Adrenal gland (tissue), 12 donors: ENCODE data around the gene EYS. TPM values are rescaled to one million over a fixed set of nuclear protein-coding genes. Genes with fewer than 3 reads are reported as not detected.

Experiments used
- DNase-seq, 7 donors: peaks; one replicate each; pipeline ENCODE4 v3.0.0-alpha.2; 2019 to 2020
- H3K27ac ChIP-seq, 5 donors: fragments of 200-600 bp; sonication (generic) in 4 of 5; 1 replicate in 3 of 5; 2 replicates in 2 of 5; pipeline versions ENCODE4 v1.5.1 to v1.8.0; 2016 to 2020; ENCODE audit warnings: mild to moderate bottlenecking in 1 of 5
- H3K27me3 ChIP-seq: fragments of 200-600 bp; 2 replicates; pipeline ENCODE4 v1.8.0; 2021
- H3K36me3 ChIP-seq, 2 donors: fragments of 200-600 bp; replicated peaks in 1 of 2; 1 replicate in 1 of 2; 2 replicates in 1 of 2; pipeline versions ENCODE4 v1.5.1 to v1.8.0; 2018 to 2022
- H3K4me1 ChIP-seq, 2 donors: fragments of 200-600 bp; replicated peaks in 1 of 2; 1 replicate in 1 of 2; 2 replicates in 1 of 2; pipeline versions ENCODE4 v1.5.1 to v1.8.0; 2018 to 2021
- H3K4me3 ChIP-seq, 4 donors: fragments of 200-600 bp; sonication (generic) in 3 of 4; one replicate each; pipeline ENCODE4 v1.5.1; 2016 to 2018
- H3K9me3 ChIP-seq, 3 donors: fragments of 200-600 bp; sonication (generic) in 1 of 3; replicated peaks in 1 of 3; 1 replicate in 2 of 3; 2 replicates in 1 of 3; pipeline versions ENCODE4 v1.5.1 to v1.8.0; 2016 to 2021
- POLR2A ChIP-seq, 2 donors: fragments of 450-650 bp; IDR thresholded peaks; one replicate each; pipeline ENCODE4 v1.6.1; 2017; ENCODE audit warnings: antibody characterized with exemption in 2 of 2, mild to moderate bottlenecking in 2 of 2, moderate library complexity in 1 of 2
- WGBS, 4 donors: extraction: QIAGEN DNeasy Blood & Tissue Kit in 2 of 4; methylation state at CpG; one replicate each; pipeline versions ENCODE4 v1.1.5 to v1.1.7; 2013 to 2017; 5-methylcytosine and 5-hydroxymethylcytosine counted together
- intact Hi-C, 2 donors: fragments of 100-400 bp; cut with DNase I; formaldehyde crosslinking; loops; one replicate each; pipeline versions ENCODE4 v1.14.1 to v1.15.0; 2022 to 2023
- polyA plus RNA-seq, 3 donors: library from polyadenylated mRNA; stranded (reverse); fragments of 200-250 nt in 2 of 3; fragments of 350-450 nt in 1 of 3; fragmentation: Illumina TruSeq in 1 of 3; extraction: RNeasy Lipid Tissue Mini Kit (QIAGEN cat#74804) in 1 of 3; gene quantifications; one replicate each; pipeline ENCODE4 v1.2.3, GENCODE V29; 2013 to 2014
- total RNA-seq, 9 donors: library from RNA; depleted of rRNA in 4 of 9; stranded (reverse); fragments of >200 nt in 4 of 9; fragments of 120-200 nt in 1 of 9; fragmentation: NEBNext Ultra II Directional in 1 of 9; extraction: Animal tissue kit (Norgen Biotek cat#: 25700) in 1 of 9; gene quantifications; one replicate each; pipeline versions ENCODE4 v1.1.0 to v1.2.4, GENCODE V29; 2013 to 2023
- TF ChIP-seq, protein P1 (sequence below), 6 experiments: fragments of 450-650 bp in 4 of 6; fragments of 200-600 bp in 2 of 6; sonication (generic) in 1 of 6; IDR thresholded peaks; 1 replicate in 5 of 6; 2 replicates in 1 of 6; pipeline versions ENCODE4 v1.5.1 to v1.8.0; 2016 to 2021; ENCODE audit warnings: antibody characterized with exemption in 6 of 6, mild to moderate bottlenecking in 2 of 6, moderate library complexity in 1 of 6
- donor health status: healthy with polysubstance abuse.
- donor health status: Bipolar disorder and iron deficiency.
- donor health status: DM: yes; HTN: yes; CAD: no.
- donor health status: DM: no; HTN: no; CAD: no.
- donor health status: DM: no; HTN: no; CAD: no.
- donor health status: DM: yes; HTN: yes; CAD: no.

The EYS gene
- total and polyA plus RNA-seq, 12 donors, result 0.03 to 3.1 (median 0.18) TPM; not detected in 7

DNA sequence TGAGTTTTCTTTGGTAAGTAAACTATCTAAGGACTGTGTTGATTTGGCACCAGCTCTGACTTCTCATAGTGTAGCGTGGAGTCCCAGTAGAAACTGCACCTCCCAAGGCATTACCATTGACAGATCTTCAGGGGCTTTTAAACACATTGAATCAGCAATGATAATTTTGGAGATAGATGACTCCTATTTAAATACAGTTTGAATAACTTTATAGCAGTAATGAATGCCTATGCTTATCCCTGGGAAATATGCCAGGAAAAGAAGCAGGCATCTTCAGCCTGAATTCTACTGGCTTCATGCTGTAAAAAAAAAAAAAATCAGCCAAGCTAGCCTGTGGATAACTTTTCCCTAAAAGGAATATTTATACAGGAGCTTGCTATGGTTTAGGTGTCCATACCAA is 895.9 kb downstream of the EYS start:
- no peak for DNase-seq
- Histone ChIP-seq H3K4me3 (no peak overlapping the region), H3K9me3 (no peaks in the 10 kb centered on the region), H3K36me3 (no peaks in the 10 kb centered on the region), H3K4me1 (no peaks in the 10 kb centered on the region), H3K27ac (no peak overlapping the region), H3K27me3 (no peaks in the 10 kb centered on the region)
- TF ChIP-seq, protein P1, sequence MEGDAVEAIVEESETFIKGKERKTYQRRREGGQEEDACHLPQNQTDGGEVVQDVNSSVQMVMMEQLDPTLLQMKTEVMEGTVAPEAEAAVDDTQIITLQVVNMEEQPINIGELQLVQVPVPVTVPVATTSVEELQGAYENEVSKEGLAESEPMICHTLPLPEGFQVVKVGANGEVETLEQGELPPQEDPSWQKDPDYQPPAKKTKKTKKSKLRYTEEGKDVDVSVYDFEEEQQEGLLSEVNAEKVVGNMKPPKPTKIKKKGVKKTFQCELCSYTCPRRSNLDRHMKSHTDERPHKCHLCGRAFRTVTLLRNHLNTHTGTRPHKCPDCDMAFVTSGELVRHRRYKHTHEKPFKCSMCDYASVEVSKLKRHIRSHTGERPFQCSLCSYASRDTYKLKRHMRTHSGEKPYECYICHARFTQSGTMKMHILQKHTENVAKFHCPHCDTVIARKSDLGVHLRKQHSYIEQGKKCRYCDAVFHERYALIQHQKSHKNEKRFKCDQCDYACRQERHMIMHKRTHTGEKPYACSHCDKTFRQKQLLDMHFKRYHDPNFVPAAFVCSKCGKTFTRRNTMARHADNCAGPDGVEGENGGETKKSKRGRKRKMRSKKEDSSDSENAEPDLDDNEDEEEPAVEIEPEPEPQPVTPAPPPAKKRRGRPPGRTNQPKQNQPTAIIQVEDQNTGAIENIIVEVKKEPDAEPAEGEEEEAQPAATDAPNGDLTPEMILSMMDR (IDR thresholded peaks at IDR 0.05), result no peak
- no peak for TF ChIP-seq POLR2A (IDR thresholded peaks at IDR 0.05)
- WGBS, 4 donors, result 68 to 89% (median 84%) methylated on average over 1 of the region's 1 CpG
- intact Hi-C loops, result no loop called here

DNA sequence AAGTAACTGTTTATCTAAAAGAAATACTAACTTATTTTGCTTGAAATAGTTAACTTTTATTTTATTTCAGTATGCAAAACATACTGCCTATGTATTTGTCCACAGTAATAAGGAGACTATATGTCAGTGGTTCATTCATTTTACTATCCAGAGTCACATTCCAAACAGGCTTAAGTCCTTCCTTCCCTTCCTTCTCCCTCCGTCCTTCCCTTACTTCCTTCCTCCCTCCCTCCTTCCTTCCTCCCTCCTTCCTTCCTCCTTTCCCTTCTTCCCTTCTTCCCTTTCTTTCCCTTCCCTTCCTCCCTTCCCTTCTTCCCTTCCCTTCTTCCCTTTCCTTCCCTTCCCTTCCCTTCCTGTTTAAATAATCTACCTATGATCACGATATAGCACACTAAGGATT is 899.2 kb downstream of the EYS start:
- TF ChIP-seq, protein P1 (IDR thresholded peaks at IDR 0.05), result no peak
- no peak for TF ChIP-seq POLR2A (IDR thresholded peaks at IDR 0.05)
- Histone ChIP-seq H3K27me3 (no peaks in the 10 kb centered on the region), H3K4me3 (no peak overlapping the region), H3K36me3 (no peaks in the 10 kb centered on the region), H3K27ac (no peak overlapping the region), H3K9me3 (no peaks in the 10 kb centered on the region), H3K4me1 (no peaks in the 10 kb centered on the region)
- intact Hi-C loops, result no loop called here
- WGBS, 4 donors, result 63 to 70% (median 68%) methylated on average over 2 of the region's 2 CpGs
- DNase-seq, result no peak

DNA sequence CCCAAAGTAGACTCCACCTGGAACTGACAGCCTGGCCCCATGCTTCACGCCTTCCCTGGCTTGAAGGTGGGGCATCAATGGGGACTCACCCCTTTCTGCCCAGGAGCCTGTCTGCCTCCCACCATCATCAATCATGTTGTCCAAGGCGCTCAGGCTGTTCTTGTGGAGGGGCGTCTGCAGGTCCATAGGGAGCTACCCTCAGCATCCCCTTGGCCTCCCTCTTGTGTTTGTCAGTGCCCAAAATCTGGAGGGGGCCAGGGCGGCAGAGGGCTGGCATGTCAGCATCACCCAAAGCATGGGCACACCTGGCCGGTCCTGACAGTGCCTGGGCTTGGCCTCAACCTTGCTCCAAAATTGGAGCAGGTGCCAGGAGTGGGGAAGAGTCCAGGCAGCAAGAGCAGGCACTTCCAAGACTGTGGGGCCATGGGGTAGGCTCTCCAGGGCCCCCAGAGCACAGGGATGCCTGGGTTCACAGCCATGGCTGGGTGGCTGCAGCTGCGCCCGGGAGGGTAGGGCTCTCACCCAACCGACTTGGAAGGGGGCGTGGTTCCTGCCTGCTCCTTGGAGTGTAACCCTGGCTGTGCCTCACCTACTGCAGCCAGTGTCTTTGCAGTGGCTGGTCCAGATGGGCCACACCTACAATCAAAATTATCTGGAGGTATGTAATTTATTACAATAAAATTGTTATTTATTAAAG is 903.4 kb downstream of the EYS start:
- intact Hi-C loops, result no loop called here
- H3K27ac ChIP-seq, result no peak overlapping the region
- H3K36me3 ChIP-seq, result no peaks in the 10 kb centered on the region
- no peak overlapping the region for H3K4me3 ChIP-seq
- H3K4me1 ChIP-seq, result no peaks in the 10 kb centered on the region
- no peak for TF ChIP-seq POLR2A (IDR thresholded peaks at IDR 0.05)
- TF ChIP-seq, protein P1 (IDR thresholded peaks at IDR 0.05), result no peak
- no peaks in the 10 kb centered on the region for H3K27me3 ChIP-seq
- no peak for DNase-seq
- WGBS, 4 donors, result 78 to 88% (median 85%) methylated on average over 3 to 9 of the region's 9 CpGs
- H3K9me3 ChIP-seq, result no peaks in the 10 kb centered on the region

DNA sequence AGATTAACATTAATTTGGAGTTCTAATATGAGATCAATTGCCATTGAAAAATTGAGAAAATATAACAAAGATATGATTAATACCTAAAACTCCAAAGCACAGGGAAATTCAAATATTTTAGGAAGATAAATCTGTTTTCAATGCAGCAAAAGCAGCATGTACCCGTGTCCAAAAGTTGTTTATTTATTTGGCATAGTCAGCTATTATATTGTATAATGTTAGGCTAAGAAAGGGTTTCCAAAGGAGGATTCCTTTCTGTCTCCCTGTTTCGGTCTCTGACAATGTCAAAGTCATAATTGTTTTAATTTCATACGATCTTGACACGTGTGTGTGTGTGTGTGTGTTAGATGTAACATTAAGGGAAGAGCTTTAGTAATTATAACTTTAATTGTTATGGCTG is 914.5 kb downstream of the EYS start:
- Histone ChIP-seq H3K36me3 (no peaks in the 10 kb centered on the region), H3K9me3 (no peaks in the 10 kb centered on the region), H3K4me1 (no peaks in the 10 kb centered on the region), H3K27ac (no peak overlapping the region), H3K27me3 (no peaks in the 10 kb centered on the region), H3K4me3 (no peak overlapping the region)
- TF ChIP-seq, protein P1 (IDR thresholded peaks at IDR 0.05), result no peak
- no peak for TF ChIP-seq POLR2A (IDR thresholded peaks at IDR 0.05)
- no peak for DNase-seq
- intact Hi-C loops, result no loop called here
- WGBS, 4 donors, result 58 to 75% (median 70%) methylated on average over 4 of the region's 4 CpGs
